Measurements from ENCODE around the gene FXR2. TPM values are rescaled to one million over a fixed set of nuclear protein-coding genes. Genes with fewer than 3 reads are reported as not detected.

FXR2 gene
- total and polyA plus RNA-seq, 4 donors: 6.8 to 18.3 (median 14.8) TPM

GRCh38 chr17:7551396-7551795, 63.3 kb downstream of the FXR2 start:
- Histone ChIP-seq H3K9me3 (ENCODE audit: control insufficient read depth in 4 of 4, low read length in 3 of 4) (no peaks in the 10 kb centered on the region), H3K27me3 (ENCODE audit: control insufficient read depth in 4 of 4, insufficient read depth in 4 of 4, low read length in 3 of 4) (no peaks in the 10 kb centered on the region), H3K36me3 (ENCODE audit: control insufficient read depth in 4 of 4, insufficient read depth in 3 of 4, low read depth in 1 of 4, low read length in 3 of 4) (no peaks in the 10 kb centered on the region), H3K4me1 (ENCODE audit: control insufficient read depth in 4 of 4, insufficient read depth in 4 of 4, low read length in 3 of 4) (peaks cover 0 to 17% (median 8%) of the 10 kb centered on the region in 4 donors), H3K9ac (ENCODE audit: low read depth in 1 of 2, low read length in 2 of 2) (no peak overlapping the region), H3K27ac (ENCODE audit: low read depth in 1 of 2, low read length in 2 of 2) (no peak overlapping the region), H3K4me3 (ENCODE audit: low read depth in 1 of 3, low read length in 3 of 3) (no peak overlapping the region)
- 77% methylated on average over 4 of the region's 4 CpGs for WGBS
- DNase-seq (ENCODE audit: low spot score): no peak
- TF ChIP-seq FOXA1 (IDR thresholded peaks at IDR 0.05) (no peak), MAX (IDR thresholded peaks at IDR 0.05) (no peak), REST (IDR thresholded peaks at IDR 0.05) (no peak), ATF3 (IDR thresholded peaks at IDR 0.05) (no peak), FOXA2 (IDR thresholded peaks at IDR 0.05) (no peak)

GRCh38 chr17:7550344-7550743, 64.4 kb downstream of the FXR2 start:
- Histone ChIP-seq H3K4me1 (ENCODE audit: control insufficient read depth in 4 of 4, insufficient read depth in 4 of 4, low read length in 3 of 4) (peaks cover 0 to 17% (median 8%) of the 10 kb centered on the region in 4 donors), H3K4me3 (ENCODE audit: low read depth in 1 of 3, low read length in 3 of 3) (no peak overlapping the region), H3K9me3 (ENCODE audit: control insufficient read depth in 4 of 4, low read length in 3 of 4) (no peaks in the 10 kb centered on the region), H3K36me3 (ENCODE audit: control insufficient read depth in 4 of 4, insufficient read depth in 3 of 4, low read depth in 1 of 4, low read length in 3 of 4) (no peaks in the 10 kb centered on the region), H3K9ac (ENCODE audit: low read depth in 1 of 2, low read length in 2 of 2) (no peak overlapping the region), H3K27ac (ENCODE audit: low read depth in 1 of 2, low read length in 2 of 2) (no peak overlapping the region), H3K27me3 (ENCODE audit: control insufficient read depth in 4 of 4, insufficient read depth in 4 of 4, low read length in 3 of 4) (no peaks in the 10 kb centered on the region)
- 76% methylated on average over 6 of the region's 6 CpGs for WGBS
- no peak for DNase-seq (ENCODE audit: low spot score)
- TF ChIP-seq ATF3 (IDR thresholded peaks at IDR 0.05): no peak
- no peak for TF ChIP-seq TAF1 (conservative IDR thresholded peaks at IDR 0.05)
- no peak for TF ChIP-seq SP1 (IDR thresholded peaks at IDR 0.05)
- no peak for TF ChIP-seq EGR1 (IDR thresholded peaks at IDR 0.05; ENCODE audit: low read depth in 2 of 2)

GRCh38 chr17:7549401-7550055, 65.2 kb downstream of the FXR2 start:
- WGBS: 64% methylated on average over 20 of the region's 20 CpGs
- no peak for DNase-seq (ENCODE audit: low spot score)

More at GRCh38 chr17:7549401-7550055, 65.2 kb downstream of the FXR2 start:
- TF ChIP-seq HNF4A (conservative IDR thresholded peaks at IDR 0.05): no peak
- TF ChIP-seq TAF1 (conservative IDR thresholded peaks at IDR 0.05): no peak
- no peak for TF ChIP-seq RXRA (IDR thresholded peaks at IDR 0.05)
- TF ChIP-seq ZBTB33 (IDR thresholded peaks at IDR 0.05): no peak
- TF ChIP-seq FOXA1 (IDR thresholded peaks at IDR 0.05): no peak
- no peak for TF ChIP-seq JUND (IDR thresholded peaks at IDR 0.05)
- no peak for TF ChIP-seq RAD21 (IDR thresholded peaks at IDR 0.05)
- TF ChIP-seq MAX (IDR thresholded peaks at IDR 0.05): no peak
- TF ChIP-seq GABPA (IDR thresholded peaks at IDR 0.05 in 1 of 2, conservative IDR thresholded peaks at IDR 0.05 in 1 of 2): no peak
- no peak for TF ChIP-seq CTCF (IDR thresholded peaks at IDR 0.05; ENCODE audit: low read depth, low read length, missing input control)
- TF ChIP-seq EGR1 (IDR thresholded peaks at IDR 0.05; ENCODE audit: low read depth in 2 of 2): no peak
- no peak for TF ChIP-seq NR2F2 (IDR thresholded peaks at IDR 0.05)
- no peak for TF ChIP-seq FOXA2 (IDR thresholded peaks at IDR 0.05)
- TF ChIP-seq ATF3 (IDR thresholded peaks at IDR 0.05): no peak
- no peak for TF ChIP-seq YY1 (IDR thresholded peaks at IDR 0.05)
- no peak for TF ChIP-seq HNF4G (IDR thresholded peaks at IDR 0.05)
- Histone ChIP-seq H3K4me1 (ENCODE audit: control insufficient read depth in 4 of 4, insufficient read depth in 4 of 4, low read length in 3 of 4) (peaks cover 0 to 17% (median 8%) of the 10 kb centered on the region in 4 donors), H3K4me3 (ENCODE audit: low read depth in 1 of 3, low read length in 3 of 3) (peak overlapping the region in 2 of 3 donors; percentile 51 to 66), H3K9ac (ENCODE audit: low read depth in 1 of 2, low read length in 2 of 2) (peak overlapping the region in 1 of 2 donors; percentile 51), H3K36me3 (ENCODE audit: control insufficient read depth in 4 of 4, insufficient read depth in 3 of 4, low read depth in 1 of 4, low read length in 3 of 4) (no peaks in the 10 kb centered on the region), H3K27me3 (ENCODE audit: control insufficient read depth in 4 of 4, insufficient read depth in 4 of 4, low read length in 3 of 4) (no peaks in the 10 kb centered on the region), H3K27ac (ENCODE audit: low read depth in 1 of 2, low read length in 2 of 2) (peak overlapping the region; percentile 57 to 74), H3K9me3 (ENCODE audit: control insufficient read depth in 4 of 4, low read length in 3 of 4) (no peaks in the 10 kb centered on the region)

Measured in liver (tissue), 9 donors.